CD4-positive, alpha-beta T cell (primary cell): Measurements from ENCODE around the gene CHST3. TPM values are rescaled to one million over a fixed set of nuclear protein-coding genes. Genes with fewer than 3 reads are reported as not detected.

Source experiments
- ATAC-seq: fragments of 200-7000 bp; cut with Tn5 transposase; one replicate; pipeline ENCODE4 v1.10.0; 2022; ENCODE audit warnings: mild to moderate bottlenecking; ENCODE audit not compliant: poor library complexity
- CTCF ChIA-PET: fragments of 350-600 bp; sonication (Branson Sonifier 250); formaldehyde crosslinking; loops from one replicate; lab custom pipeline; 2021; ENCODE audit warnings: antibody characterized with exemption, inconsistent platforms; lab: Charles Lee
- POLR2A ChIA-PET: fragments of 350-600 bp; sonication (Branson Sonifier 250); formaldehyde crosslinking; loops from one replicate; lab custom pipeline; 2021; ENCODE audit warnings: antibody characterized with exemption, inconsistent platforms; lab: Charles Lee
- DNase-seq, 14 experiments: peaks; one replicate each; pipeline ENCODE4 v3.0.0-alpha.2; 2013 to 2020; ENCODE audit warnings: mixed read lengths in 2 of 14
- H3K27ac ChIP-seq, 2 donors: one replicate each; pipeline versions ENCODE4 v1.5.1 to v1.7.0; 2013; ENCODE audit warnings: low read length in 2 of 2, low read depth in 1 of 2, mild to moderate bottlenecking in 1 of 2
- H3K27me3 ChIP-seq, 2 experiments: 1 replicate in 1 of 2; 2 replicates in 1 of 2; pipeline versions ENCODE4 v1.6.1 to v1.7.0; 2013; ENCODE audit warnings: low read length in 2 of 2, control low read depth in 1 of 2, mild to moderate bottlenecking in 1 of 2, moderate library complexity in 1 of 2; ENCODE audit not compliant: insufficient read depth in 2 of 2, control insufficient read depth in 1 of 2
- H3K36me3 ChIP-seq: one replicate; pipeline ENCODE4 v1.6.1; 2013; ENCODE audit warnings: low read length, control low read depth; ENCODE audit not compliant: insufficient read depth
- H3K4me1 ChIP-seq: one replicate; pipeline ENCODE4 v1.6.1; 2013; ENCODE audit warnings: low read length, control low read depth; ENCODE audit not compliant: insufficient read depth
- H3K4me3 ChIP-seq: one replicate; pipeline ENCODE4 v1.5.1; 2013; ENCODE audit warnings: mild to moderate bottlenecking, low read length, moderate library complexity
- H3K9me3 ChIP-seq, 2 experiments: 1 replicate in 1 of 2; 2 replicates in 1 of 2; pipeline versions ENCODE4 v1.6.1 to v1.7.0; 2013; ENCODE audit warnings: low read length in 2 of 2, mild to moderate bottlenecking in 2 of 2, control low read depth in 1 of 2, moderate library complexity in 1 of 2; ENCODE audit not compliant: control insufficient read depth in 1 of 2, insufficient read depth in 1 of 2
- H3K27ac Mint-ChIP-seq: one replicate; pipeline ENCODE4 v1.8.0; 2020; ENCODE audit warnings: mixed read lengths
- H3K27me3 Mint-ChIP-seq: one replicate; pipeline ENCODE4 v1.8.0; 2021; ENCODE audit warnings: mixed read lengths
- H3K36me3 Mint-ChIP-seq: one replicate; pipeline ENCODE4 v1.8.0; 2021; ENCODE audit warnings: low read depth, mixed read lengths
- H3K4me1 Mint-ChIP-seq: one replicate; pipeline ENCODE4 v1.8.0; 2021; ENCODE audit warnings: low read depth, mixed read lengths
- H3K4me3 Mint-ChIP-seq: one replicate; pipeline ENCODE4 v1.8.0; 2020; ENCODE audit warnings: mild to moderate bottlenecking, mixed read lengths
- H3K9me3 Mint-ChIP-seq: one replicate; pipeline ENCODE4 v1.8.0; 2020; ENCODE audit warnings: mixed read lengths
- intact Hi-C, 2 experiments: fragments of 100-400 bp; cut with DNase I in 1 of 2; cut with micrococcal nuclease in 1 of 2; formaldehyde crosslinking; loops; one replicate each; pipeline versions ENCODE4 v1.15.1 to v1.9.0; 2023 to 2025; cut with DNase I, micrococcal nuclease
- total RNA-seq, 174 experiments: library from RNA in 2 of 174; stranded (reverse) in 2 of 174; gene quantifications; one replicate each; pipeline ENCODE4 v1.2.3 and lab custom pipeline; 2021 to 2026
- TF ChIP-seq, protein P1 (sequence below): fragments of 200-600 bp; IDR thresholded peaks from one replicate; pipeline ENCODE4 v1.8.0; 2022; ENCODE audit warnings: antibody characterized with exemption, mild to moderate bottlenecking

The CHST3 gene
- total RNA-seq, 2 experiments from 2014 or later, result not detected

DNA sequence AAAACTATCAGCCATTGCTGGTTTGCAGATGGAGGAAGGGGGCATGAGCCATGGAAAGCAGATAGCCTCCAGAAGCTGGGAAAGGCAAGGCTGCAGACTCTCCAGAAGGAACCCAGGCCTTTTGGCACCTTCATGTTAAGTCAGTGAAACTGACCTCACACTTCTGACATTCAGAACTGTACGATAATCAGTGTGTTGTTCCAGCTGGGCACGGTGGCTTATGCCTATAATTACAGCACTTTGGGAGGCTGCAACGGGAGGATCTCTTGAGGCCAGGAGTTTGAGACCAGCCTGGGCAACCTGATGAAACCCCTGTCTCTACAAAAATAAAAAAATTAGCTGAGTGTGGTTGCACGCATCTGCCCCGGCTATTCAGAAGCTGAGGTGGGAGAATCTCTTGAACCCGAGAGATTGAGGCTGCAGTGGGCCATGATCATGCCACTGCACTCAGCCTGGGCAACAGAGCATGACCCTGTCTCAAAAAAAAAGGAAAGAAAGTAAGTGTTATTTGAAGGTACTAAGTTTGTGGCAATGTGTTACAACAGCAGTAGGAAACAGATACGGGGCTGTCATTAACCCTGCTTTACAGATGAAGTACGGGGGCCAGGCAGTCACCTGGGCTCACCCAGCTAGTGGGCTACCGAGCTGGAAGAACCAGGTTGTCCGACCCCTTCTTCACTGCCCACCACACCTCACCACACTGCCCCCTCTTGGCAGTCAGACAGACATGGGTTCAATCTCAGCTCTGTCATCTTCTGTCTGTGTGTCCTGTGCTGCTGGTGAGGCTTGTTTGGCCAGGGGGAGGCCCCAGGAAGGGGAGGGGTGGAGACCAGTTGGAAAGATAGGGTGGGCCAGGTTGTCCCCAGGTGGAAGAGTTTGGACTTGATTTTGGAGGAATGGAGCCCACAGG is 18.3 kb downstream of the CHST3 start:
- DNase-seq (no peak), ATAC-seq (no peak)
- POLR2A ChIA-PET, result no interaction called here
- Histone ChIP-seq H3K27ac (no peak overlapping the region), H3K36me3 (no peaks in the 10 kb centered on the region), H3K4me1 (no peaks in the 10 kb centered on the region), H3K27me3 (no peaks in the 10 kb centered on the region), H3K4me3 (no peak overlapping the region), H3K9me3 (no peaks in the 10 kb centered on the region)
- H3K4me1 Mint-ChIP-seq, result no peaks in the 10 kb centered on the region
- no peaks in the 10 kb centered on the region for H3K9me3 Mint-ChIP-seq
- H3K27me3 Mint-ChIP-seq, result no peaks in the 10 kb centered on the region
- intact Hi-C loops, result no loop called here
- H3K36me3 Mint-ChIP-seq, result no peaks in the 10 kb centered on the region
- CTCF ChIA-PET, result no interaction called here
- no peak overlapping the region for H3K4me3 Mint-ChIP-seq
- H3K27ac Mint-ChIP-seq, result no peak overlapping the region
- TF ChIP-seq, protein P1, sequence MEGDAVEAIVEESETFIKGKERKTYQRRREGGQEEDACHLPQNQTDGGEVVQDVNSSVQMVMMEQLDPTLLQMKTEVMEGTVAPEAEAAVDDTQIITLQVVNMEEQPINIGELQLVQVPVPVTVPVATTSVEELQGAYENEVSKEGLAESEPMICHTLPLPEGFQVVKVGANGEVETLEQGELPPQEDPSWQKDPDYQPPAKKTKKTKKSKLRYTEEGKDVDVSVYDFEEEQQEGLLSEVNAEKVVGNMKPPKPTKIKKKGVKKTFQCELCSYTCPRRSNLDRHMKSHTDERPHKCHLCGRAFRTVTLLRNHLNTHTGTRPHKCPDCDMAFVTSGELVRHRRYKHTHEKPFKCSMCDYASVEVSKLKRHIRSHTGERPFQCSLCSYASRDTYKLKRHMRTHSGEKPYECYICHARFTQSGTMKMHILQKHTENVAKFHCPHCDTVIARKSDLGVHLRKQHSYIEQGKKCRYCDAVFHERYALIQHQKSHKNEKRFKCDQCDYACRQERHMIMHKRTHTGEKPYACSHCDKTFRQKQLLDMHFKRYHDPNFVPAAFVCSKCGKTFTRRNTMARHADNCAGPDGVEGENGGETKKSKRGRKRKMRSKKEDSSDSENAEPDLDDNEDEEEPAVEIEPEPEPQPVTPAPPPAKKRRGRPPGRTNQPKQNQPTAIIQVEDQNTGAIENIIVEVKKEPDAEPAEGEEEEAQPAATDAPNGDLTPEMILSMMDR, result no peak

DNA sequence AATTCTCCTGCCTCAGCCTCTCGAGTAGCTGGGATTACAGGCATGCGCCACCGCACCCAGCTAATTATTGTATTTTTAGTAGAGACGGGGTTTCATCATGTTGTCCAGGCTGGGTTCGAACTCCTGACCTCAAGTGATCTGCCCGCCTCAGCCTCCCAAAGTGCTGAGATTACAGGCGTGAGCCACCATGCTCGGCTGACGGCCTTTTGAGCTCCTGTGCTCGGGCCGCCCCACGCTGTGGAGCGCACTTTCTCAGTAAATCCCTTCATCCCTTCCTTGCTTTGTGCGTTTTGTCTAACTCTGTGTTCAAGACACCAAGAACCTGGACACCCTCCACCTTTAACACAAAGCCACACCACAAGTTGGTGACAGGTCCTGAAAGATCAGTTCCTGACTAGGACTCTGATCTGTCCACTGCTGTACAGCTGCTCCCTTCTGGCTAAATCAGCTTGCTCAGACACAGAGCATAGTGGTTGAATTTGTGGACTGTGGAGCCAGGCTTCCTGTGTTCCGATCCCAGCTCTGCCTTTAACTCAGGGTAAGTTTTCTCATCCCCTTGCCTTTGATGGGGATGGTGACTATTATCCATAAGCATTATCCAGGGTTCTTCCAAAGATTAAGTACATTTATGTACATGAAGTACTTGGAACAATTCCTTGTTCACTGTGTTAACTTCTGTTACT is 20.1 kb downstream of the CHST3 start:
- Histone ChIP-seq H3K4me3 (no peak overlapping the region), H3K27me3 (no peaks in the 10 kb centered on the region), H3K4me1 (no peaks in the 10 kb centered on the region), H3K9me3 (no peaks in the 10 kb centered on the region), H3K36me3 (no peaks in the 10 kb centered on the region), H3K27ac (no peak overlapping the region)
- ChIA-PET POLR2A (no interaction called here), CTCF (no interaction called here)
- Mint-ChIP-seq H3K9me3 (no peaks in the 10 kb centered on the region), H3K27me3 (no peaks in the 10 kb centered on the region), H3K36me3 (no peaks in the 10 kb centered on the region), H3K27ac (no peak overlapping the region), H3K4me3 (no peak overlapping the region), H3K4me1 (no peaks in the 10 kb centered on the region)
- DNase-seq (no peak), ATAC-seq (no peak)
- intact Hi-C loops, result no loop called here
- TF ChIP-seq, protein P1, result no peak

DNA sequence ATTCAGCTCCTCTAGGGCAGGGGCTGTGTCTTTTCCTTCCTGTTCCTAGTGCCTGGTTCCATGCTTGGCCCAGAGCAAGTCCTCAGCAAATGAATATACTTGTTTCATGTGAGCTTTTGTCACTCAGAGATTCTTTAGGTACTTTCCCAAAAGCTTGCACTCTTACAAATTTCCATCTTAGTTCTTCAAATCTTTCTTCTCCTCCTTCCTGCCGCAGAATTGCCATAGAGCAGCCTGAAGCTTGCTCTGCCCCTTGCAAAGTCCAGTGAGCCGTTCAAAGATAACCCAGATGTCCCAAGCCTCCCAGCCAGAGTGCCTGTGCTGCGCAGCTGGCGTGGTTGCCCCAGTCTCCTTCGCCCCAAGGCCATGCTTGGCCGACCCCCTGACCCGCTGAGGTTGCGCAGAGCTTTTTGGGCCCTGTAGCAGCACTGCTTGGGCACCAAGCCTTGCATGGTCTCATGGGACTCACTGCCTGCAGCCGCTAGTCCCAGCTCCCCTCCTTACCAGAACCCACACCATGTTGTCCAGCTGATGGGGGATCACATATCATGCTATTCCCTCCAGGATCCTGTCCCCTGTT is 20.7 kb downstream of the CHST3 start:
- Histone ChIP-seq H3K4me1 (no peaks in the 10 kb centered on the region), H3K4me3 (no peak overlapping the region), H3K9me3 (no peaks in the 10 kb centered on the region), H3K27ac (no peak overlapping the region), H3K36me3 (no peaks in the 10 kb centered on the region), H3K27me3 (no peaks in the 10 kb centered on the region)
- no peaks in the 10 kb centered on the region for H3K27me3 Mint-ChIP-seq
- no peaks in the 10 kb centered on the region for H3K9me3 Mint-ChIP-seq
- intact Hi-C loops, result no loop called here
- ATAC-seq, result no peak
- TF ChIP-seq, protein P1, result no peak
- DNase-seq, result no peak
- ChIA-PET POLR2A (no interaction called here), CTCF (no interaction called here)
- H3K36me3 Mint-ChIP-seq, result no peaks in the 10 kb centered on the region
- no peak overlapping the region for H3K27ac Mint-ChIP-seq
- no peak overlapping the region for H3K4me3 Mint-ChIP-seq
- H3K4me1 Mint-ChIP-seq, result no peaks in the 10 kb centered on the region
